ENCODE data around the gene NFIX.

The NFIX gene

DNA sequence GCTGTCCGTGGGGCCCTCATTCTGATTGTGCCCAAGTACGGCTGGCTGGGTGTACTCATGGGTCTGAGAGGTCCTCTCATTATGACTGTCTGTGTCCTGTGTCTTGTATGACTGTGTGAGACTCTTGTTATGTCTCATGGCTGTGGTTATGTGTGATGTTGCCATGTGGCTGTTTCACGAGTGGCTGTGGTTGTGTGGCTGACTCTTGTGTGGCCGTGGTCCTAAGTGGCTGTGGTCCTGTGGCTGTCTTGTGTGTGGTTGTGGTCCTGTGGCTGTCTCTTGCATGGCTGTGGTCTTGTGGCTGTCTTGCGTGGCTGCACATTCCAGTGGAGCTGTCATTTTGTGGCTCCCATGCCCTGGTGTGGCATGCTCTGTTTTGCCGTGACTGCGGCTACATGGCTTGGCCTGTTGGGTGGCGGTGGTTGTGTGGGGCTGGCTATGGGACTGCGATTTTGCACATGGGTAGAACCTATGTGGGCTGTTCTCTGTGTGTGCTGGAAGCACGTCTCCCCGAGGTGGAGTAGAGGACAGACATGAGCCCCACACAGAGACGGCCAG is 104.8 kb downstream of the NFIX start:
- no peak for TF ChIP-seq ZFX (IDR thresholded peaks at IDR 0.05)
- TF ChIP-seq, protein P1, sequence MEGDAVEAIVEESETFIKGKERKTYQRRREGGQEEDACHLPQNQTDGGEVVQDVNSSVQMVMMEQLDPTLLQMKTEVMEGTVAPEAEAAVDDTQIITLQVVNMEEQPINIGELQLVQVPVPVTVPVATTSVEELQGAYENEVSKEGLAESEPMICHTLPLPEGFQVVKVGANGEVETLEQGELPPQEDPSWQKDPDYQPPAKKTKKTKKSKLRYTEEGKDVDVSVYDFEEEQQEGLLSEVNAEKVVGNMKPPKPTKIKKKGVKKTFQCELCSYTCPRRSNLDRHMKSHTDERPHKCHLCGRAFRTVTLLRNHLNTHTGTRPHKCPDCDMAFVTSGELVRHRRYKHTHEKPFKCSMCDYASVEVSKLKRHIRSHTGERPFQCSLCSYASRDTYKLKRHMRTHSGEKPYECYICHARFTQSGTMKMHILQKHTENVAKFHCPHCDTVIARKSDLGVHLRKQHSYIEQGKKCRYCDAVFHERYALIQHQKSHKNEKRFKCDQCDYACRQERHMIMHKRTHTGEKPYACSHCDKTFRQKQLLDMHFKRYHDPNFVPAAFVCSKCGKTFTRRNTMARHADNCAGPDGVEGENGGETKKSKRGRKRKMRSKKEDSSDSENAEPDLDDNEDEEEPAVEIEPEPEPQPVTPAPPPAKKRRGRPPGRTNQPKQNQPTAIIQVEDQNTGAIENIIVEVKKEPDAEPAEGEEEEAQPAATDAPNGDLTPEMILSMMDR (conservative IDR thresholded peaks at IDR 0.05): no peak
- no peak overlapping the region for H3K27ac ChIP-seq

DNA sequence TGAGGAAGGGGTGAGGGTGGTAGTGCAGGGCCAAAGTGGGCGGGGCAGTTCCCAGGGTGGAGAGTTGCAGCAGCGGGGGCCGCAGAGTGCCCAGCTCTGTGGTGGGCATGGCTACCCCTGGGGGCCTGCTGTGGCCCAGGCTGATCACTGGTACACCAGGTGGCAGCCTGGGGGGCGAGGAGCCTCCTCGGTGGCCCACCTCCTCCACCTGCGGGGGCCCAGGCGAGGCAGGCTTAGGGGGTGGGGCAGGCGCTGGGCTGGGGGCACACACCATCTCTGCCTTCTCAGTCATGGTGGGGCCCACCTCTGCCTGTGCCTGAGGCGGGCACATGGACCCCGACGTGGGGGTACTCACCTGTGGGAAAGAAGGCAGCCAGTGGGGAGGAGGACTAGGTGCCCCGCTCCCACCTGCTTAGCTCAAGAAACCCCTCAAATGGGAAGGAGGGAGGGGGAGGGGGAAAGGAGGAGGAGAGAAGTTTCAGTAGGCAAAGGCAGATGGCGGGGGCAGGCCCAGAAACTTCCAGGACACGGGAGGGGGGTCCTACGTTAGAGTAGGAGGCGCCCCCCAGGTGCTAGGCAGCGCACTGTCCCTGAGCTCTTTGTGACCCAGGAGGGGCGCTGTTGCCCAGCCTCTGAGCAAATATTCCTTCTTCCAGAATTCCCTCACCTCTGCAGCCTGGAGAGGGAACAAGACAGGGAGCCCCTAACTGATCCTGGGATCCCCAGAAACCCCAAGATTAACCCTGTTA is 105.7 kb downstream of the NFIX start:
- no peak overlapping the region for H3K27ac ChIP-seq
- TF ChIP-seq, protein P1 (conservative IDR thresholded peaks at IDR 0.05): no peak; the same call in 1 of the 2 replicates
- TF ChIP-seq ZFX (IDR thresholded peaks at IDR 0.05): no peak

DNA sequence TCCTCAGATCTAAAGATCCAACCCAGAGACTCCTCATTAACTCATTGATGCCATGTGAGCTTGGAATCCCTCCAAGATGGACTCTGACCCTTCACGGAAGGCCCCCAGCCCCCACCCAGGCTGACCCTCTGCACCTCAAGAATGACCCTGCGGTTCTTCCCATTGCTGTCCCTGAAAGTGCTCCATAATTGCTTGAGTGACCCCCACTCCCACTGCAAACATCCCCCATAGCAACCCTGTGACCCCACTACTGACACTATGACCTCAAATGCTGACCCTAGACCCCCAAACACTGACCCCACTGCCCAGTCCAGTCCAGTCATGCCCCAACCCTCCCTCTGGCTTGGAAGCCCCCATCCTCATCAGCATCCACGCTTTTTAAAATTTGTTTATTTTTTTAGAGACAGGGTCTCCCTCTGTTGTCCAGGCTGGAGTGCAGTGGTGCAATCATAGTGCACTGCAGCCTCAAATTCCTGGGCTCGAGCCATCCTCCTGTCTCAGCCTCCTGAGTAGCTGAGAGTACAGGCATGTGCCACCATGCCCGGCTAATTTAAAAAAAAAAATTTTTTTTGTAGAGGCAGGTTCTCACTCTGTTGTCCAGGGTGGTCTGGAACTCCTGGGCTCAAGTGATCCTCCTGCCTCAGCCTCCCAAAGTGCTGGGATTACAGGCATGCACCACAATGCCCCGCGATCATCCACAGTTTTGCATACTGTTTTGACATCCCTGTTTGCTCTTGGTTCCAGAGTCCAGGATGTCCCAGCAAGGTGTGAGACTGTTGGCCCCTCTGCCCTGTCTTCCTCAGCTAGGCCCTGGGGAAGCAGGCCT is 106.5 kb downstream of the NFIX start:
- H3K27ac ChIP-seq: no peak overlapping the region
- TF ChIP-seq, protein P1 (conservative IDR thresholded peaks at IDR 0.05): no peak
- no peak for TF ChIP-seq ZFX (IDR thresholded peaks at IDR 0.05)

- H3K27ac ChIP-seq: no peak overlapping the region
- TF ChIP-seq, protein P1 (conservative IDR thresholded peaks at IDR 0.05): no peak
- TF ChIP-seq ZFX (IDR thresholded peaks at IDR 0.05): no peak
Measured at GRCh38 chr19:13102416-13102665, 107.1 kb downstream of the NFIX start.

DNA sequence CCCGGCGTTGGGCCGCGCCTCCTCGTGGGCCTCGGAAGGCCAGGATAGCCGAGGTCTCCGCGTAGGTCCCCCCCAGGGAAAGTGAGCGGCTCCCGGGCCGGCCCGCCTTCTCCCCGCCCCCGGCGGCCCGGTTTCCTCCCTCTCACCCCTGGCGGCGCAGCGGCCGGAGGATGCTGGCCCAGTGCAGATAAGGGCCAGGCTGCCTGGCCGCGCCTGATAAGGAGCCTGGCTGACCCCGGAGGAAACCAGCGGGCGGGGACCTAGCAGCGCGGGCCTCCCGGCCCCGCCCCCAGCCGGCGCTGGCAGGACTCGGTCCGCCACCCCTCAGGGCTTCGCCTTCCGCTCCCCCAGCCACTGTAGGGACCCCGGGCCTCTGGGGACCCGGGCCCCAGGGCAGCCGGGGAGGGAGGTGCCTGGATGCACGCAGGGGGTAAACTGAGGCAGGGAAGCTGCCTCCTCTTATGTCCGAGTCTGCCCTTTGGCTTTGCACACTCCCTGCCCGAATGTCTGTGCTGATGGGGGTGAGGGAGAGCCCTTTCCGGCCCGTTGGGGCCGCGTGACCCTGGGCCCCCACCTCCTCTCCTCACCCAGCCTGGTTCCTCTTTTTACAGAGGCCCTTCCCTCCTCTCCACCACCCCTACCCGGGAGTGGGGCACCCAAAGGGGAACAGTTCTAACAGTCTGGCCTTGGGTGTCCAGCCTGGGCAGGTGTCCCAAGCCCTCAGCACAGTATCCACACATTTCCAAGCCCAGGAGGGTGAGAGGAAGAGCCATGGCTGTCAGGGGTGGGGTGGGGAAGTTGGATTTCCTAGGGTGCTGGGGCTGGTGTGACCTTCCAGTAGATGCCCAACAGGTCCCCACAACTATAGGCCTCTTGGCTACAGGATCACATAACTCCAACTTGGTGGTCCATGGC is 107.6 kb downstream of the NFIX start, which contains the start of gene LYL1:
LYL1 (minus strand) TSS at position 193 of the 915 bp plus-strand sequence. CDS start 1,687 bp downstream, outside the sequence.
- no peak within 1 kb of the TSS for H3K27ac ChIP-seq
- no peak for TF ChIP-seq ZFX (IDR thresholded peaks at IDR 0.05)
- TF ChIP-seq, protein P1 (conservative IDR thresholded peaks at IDR 0.05): no peak

- no peak overlapping the region for H3K27ac ChIP-seq
Measured at GRCh38 chr19:13103581-13104359, 108.5 kb downstream of the NFIX start.

More at GRCh38 chr19:13103581-13104359, 108.5 kb downstream of the NFIX start:
- TF ChIP-seq, protein P1 (conservative IDR thresholded peaks at IDR 0.05): no peak
- TF ChIP-seq ZFX (IDR thresholded peaks at IDR 0.05): no peak

All from C4-2B (cell line).